ENCODE results near the gene PATE3.

Gene PATE3, protein sequence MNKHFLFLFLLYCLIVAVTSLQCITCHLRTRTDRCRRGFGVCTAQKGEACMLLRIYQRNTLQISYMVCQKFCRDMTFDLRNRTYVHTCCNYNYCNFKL

DNA sequence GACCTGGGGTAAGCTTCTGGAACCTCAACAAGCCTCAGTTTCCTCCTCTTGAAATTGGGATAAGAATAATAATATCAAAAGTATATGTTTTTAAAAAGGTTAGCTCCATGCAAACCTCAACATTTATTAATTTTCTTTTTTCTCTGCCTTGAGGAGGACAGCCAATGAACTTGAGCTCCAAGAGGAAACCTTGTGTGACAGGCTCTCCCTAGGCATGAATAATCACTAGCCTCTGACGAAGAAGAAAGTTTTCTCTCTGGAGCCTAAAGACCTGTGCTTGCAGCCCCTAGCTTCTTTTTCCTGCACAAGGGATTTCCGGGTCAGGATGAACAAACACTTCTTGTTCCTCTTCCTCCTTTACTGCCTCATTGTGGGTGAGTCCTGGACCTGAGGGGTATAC is at the start of gene PATE3:
Gene PATE3 (plus strand): TSS at position 301 of the 400 bp plus-strand sequence. CDS start 25 bp downstream, at position 326.
- peak; percentile 12 for DNase-seq

DNA sequence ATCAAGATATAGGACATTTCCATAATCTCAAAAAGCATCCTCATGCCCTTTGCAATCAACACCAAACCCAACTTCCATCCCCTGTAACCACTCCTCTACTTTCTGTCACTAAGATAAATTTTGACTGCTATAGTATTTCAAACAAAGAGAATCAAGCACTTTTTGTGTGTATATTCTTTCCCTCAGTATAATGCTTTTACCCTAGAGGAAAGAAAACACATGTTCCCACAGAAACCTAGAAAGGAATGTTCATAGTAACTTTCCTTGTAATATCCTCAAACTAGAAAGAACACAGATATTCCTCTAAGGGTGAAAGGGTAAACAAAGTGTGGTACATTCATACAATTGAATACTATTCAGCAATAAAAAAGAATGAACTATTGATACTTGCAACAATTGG is 47.3 kb upstream of the PATE3 start:
- no peak for DNase-seq

DNA sequence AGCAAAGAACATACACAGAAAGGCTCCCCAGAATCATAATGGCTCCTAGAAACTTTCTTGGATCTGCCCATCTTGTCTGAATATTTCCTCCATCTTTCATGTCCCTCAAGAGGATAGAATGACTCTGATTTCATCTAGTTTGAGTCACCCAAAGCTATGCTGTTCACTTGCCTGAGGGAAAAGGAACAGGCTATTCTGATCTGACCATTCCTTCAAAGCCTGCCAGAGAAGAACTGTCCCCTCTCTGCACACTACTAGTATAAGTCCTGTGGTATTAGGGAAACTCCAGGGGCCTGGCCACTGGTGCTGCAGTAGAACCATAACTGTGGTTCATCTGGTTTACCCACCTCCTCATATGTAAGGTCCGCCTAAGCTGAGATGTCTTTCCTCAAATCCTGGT is 44.2 kb upstream of the PATE3 start:
- DNase-seq: no peak

GRCh38 chr11:125745979-125746378 is 41.9 kb upstream of the PATE3 start, which contains the start of gene PATE1:
Gene PATE1 (plus strand): TSS chr11:125746279. CDS start chr11:125746305, 26 bp downstream.
- DNase-seq: no peak

DNA sequence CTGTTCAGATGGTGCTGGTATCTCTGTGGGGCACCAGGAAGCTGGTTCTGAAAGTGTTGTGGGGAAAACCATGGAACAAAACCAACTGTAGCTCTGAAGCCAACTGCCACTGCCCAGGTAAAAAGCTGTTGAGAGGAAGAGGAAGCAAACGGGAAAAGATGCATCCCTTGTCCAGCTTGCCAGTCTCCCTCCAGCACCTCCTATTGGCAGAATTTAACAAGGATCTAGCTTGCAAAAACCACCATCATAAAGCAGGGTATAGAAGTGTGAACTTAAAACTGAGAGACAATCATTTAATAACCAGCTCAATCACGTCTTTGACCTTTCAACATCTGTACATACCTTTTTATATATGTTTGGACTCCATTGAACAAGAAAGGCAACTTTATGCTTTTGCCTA is 37.3 kb upstream of the PATE3 start:
- no peak for DNase-seq

DNA sequence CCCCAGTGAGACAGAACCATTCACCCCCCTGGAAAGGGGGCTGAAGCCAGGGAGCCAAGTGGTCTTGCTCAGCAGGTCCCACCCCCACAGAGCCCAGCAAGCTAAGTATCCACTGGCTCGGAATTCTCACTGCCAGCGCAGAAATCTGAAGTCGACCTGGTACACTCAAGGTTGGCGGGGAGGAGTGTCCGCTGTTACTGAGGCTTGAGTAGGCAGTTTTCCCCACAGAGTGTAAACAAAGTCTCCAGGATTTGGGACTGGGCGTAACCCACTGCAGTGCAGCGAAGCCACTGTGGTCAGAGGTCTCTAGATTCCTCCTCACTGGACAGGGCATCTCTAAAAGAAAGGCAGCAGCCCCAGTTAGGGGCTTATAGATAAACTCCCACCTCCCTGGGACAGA is 31.9 kb upstream of the PATE3 start:
- DNase-seq: no peak

DNA sequence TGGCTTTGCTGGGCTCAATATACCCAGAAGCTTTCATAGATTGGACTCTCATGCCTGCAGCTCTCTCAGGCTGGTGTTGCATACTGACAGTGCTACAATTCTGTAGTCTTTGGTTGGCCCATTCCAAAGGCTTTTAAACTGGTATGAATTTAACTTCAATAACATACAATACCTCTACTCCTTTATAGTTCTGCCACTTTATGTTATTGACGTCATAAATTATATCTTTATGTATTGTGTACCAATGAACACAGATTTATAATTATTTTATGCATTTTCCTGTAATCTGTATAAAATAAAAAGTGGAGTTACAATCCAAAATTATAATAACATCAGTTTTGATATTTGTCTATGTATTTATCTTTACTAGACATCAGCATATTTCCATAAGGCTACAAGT is 25.5 kb upstream of the PATE3 start:
- no peak for DNase-seq

- no peak for DNase-seq
These were observed 24.4 kb upstream of the PATE3 start for GRCh38 chr11:125763483-125763882.

DNA sequence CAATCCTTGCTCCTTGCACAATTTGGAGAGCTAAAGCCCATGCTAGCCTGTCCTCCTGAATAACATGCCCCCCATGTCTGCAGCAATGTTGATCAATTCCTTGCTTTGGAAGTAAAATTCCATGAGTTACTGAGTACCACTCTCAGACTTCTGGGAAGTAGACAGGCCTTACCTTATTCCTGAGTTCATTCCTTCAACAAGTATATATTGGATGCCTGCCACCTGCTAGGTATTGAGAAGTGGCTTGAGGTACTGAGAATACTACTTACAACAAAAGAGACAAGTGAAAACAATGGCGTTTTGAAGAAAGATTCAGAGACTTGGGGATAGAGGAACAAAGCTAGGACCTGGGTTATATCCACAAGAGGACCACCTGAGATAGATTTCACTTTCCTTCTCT is 21.7 kb upstream of the PATE3 start:
- no peak for DNase-seq

DNA sequence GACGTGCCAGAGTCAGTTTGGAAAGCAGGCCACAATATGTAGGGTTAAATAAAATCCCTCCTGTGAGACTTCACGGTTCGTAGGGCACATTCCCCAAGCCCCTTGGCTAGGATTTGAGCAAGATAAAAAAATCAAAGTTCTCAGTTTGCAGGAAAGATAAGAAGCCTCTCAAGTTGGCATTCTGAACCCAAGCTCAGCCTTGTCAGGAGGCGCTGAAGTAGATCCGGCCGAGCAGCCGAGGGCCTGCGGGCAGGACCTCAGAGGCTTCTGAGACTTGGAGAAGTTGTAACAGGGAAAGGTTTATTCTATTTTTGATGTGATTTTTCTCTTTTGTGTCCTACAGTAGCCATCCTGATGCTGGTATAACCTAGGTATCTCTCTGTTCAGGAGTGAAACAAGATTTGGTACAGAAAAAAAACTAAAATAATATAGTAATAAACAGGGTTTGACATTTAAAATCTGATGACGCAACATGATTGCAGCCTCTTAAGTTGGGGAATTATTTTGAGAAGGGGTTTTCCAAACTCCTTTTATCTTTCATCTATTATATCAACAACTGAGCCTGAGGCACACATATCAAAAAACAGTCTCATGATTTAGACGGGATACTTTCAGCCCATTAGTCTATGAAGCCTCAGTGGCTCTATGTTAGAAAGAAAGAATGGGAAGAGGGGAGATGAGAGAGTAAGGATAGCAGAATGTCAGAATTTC is 19.4 kb upstream of the PATE3 start:
- DNase-seq: no peak

DNA sequence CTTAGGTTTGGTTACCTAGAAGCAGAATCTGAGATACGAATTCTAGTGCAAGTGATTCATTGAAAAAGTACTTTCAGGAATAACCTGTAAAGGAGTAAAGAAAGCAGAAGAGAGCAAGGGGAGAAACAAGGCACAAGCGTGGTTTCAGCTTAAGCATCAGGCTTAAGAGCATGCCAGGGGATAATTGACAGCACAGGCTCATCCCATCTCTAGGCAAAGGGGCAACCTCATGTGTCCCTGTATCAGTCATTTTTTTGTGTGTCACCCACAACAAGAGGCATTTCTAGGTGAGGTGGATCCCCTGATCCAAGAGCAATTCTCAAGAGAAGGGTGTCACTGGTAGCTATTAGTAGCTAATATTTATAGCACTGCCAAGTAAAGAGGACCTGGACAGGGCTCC is 17.3 kb upstream of the PATE3 start:
- DNase-seq: no peak

DNA sequence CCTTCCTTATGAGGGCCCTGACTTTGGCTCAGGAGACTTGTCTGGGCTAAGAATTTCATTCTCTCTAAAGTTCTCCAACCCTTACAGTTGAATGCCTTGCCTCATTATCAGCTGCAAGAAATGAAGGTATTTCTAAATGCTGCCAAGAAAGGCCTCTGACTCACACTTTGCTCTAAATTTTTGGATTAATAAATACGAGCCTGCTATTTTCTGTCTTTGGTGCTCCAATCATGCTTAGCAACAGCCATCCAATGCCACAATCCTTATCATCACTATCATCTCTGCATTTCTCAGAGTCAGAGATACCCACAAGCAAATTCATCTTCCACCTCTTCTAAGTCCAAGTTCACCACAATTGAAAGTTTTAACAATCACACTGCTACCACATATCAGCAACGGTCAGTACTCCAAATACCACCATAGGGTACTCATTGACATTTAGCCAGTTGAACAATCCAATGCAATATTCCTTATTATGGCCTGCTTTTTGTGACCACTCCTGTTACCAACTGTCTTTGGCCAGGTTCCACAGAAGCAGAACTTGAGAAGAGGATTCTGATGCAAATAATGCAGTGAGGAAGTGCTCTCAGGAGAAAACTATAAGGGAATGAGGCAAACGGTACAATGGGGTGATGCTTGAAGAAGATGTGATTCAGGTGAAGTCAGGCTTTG is 15.0 kb upstream of the PATE3 start:
- DNase-seq: no peak

GRCh38 chr11:125773516-125773915 is 14.4 kb upstream of the PATE3 start:
- no peak for DNase-seq

DNA sequence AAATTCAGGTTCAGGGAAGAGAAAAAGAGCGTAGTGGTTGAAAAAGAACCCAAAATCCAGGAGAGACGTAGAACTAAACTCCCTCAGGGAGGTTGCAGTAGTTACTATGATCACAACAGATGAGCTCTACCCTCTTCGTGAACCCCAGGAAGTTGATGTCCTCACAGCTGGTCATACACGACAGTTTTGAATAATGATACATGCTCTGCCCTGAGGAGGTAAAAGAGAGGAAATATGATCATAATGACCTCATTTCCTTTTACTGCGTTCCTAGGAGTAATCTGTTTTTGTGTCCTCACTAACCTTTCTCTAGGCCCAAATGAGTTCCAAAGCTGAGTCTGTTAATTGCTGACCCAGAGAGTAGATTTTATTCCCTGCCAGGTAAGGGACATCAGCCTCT is 10.6 kb upstream of the PATE3 start:
- DNase-seq: no peak

DNA sequence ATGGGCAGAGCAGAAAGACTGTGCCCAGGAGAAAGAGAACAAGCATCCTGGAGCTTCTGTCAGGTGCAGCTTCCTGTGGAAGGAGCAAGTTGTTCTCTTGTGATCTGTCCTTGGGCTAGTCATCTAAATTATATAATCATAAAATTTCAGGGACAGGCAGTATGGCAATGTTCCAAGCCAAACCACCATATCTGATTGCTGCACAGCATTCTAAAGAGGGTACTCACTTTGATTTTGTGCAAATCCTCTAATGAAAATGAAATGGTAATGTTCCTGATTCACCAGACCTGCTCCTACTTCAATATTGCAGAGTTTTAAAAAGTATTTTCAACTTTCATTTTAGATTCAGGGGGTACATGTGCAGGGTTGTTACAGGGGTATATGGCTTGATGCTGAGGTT is 9.2 kb upstream of the PATE3 start, which contains the start of gene PATE2:
Gene PATE2 (minus strand): TSS at position 101 of the 400 bp plus-strand sequence. CDS start 55 bp downstream, at position 46.
- DNase-seq: no peak

DNA sequence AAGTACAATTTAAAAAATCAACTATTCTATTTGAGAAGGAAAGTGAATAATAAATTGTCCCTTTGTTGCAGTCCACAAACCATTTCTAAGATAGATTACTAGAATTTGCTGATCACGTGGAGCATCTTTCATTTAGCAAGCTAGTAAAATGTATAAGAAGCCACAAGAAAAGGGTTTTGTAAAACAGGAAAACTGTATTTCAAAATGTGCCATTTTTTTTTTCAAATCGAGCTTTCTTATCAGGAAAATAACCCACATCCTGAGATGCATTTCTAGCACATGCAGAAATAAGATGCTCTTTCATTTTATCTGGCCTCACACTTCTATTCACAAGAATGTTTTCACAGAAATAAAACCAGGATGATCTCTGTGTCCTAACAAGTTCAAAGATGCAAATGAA is 3.2 kb upstream of the PATE3 start:
- DNase-seq: no peak

DNA sequence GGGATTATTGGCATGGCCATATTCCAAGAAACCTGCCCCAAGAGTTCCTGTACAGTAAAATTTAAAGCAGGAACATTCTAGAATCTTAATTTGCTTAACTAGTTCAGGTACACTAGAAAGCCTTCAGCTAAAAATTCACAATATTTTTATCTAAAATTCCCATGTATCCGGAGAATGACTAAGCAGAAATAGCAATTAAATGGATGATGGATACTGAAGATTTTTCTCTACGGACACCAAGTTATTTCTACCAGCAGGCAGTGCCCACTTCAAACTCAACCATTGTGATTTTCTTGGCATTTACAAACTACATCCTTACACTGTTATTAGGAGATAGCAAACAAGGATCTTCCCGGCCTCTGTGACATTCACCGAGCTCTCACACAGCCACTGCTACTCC is 2.9 kb downstream of the PATE3 start:
- no peak for DNase-seq

DNA sequence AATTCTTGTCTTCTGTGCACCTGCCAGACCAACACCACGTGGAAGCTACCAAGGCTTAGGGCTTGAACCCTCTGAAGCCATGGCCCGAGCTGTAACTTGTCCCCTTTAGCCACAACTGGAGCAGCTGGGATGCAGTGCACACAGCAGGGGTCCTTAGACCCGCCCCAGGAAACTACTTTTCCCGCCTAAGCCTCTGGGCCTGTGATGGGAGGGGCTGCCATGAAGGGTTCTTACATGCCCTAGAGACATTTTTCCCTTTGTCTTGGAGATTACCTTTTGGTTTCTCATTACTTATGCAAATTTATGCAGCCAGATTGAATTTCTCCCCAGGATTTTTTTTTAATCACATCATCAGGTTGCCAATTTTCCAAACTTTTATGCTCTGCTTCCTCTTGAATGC is 9.7 kb downstream of the PATE3 start:
- no peak for DNase-seq

- DNase-seq: no peak
These were observed 11.9 kb downstream of the PATE3 start for GRCh38 chr11:125799808-125800207.

GRCh38 chr11:125802387-125802786 is 14.5 kb downstream of the PATE3 start:
- DNase-seq: no peak

- DNase-seq: no peak
These were observed 20.0 kb downstream of the PATE3 start for GRCh38 chr11:125807909-125808308.

- no peak for DNase-seq
These were observed 45.1 kb downstream of the PATE3 start, which contains the start of gene PATE4 for GRCh38 chr11:125833016-125833415. Gene PATE4 (plus strand): TSS chr11:125833316. CDS start chr11:125833360, 44 bp downstream.

GRCh38 chr11:125835748-125836147 is 47.8 kb downstream of the PATE3 start:
- no peak for DNase-seq

All from MV-4-11 (cell line).